TTC549 (cell line): ENCODE measurements around the gene WDR35.
"Not testable (repeated sequence)": the region's sequence is repeated elsewhere in the genome, so short reads cannot be mapped to it uniquely, and the experiment has no call there.

Source experiments
- FAIRE-seq: peaks from 2 replicates; lab custom pipeline; 2012; peaks lifted over from hg19 to GRCh38; lab: Jason Lieb, UNC

The WDR35 gene

GRCh38 chr2:19937004-19937403 lies 52.9 kb downstream of the WDR35 start:
- FAIRE-seq, result no peak

GRCh38 chr2:19936203-19936602 lies 53.7 kb downstream of the WDR35 start:
- no peak for FAIRE-seq

- no peak for FAIRE-seq
Measured at GRCh38 chr2:19933351-19933981, 56.4 kb downstream of the WDR35 start.

DNA sequence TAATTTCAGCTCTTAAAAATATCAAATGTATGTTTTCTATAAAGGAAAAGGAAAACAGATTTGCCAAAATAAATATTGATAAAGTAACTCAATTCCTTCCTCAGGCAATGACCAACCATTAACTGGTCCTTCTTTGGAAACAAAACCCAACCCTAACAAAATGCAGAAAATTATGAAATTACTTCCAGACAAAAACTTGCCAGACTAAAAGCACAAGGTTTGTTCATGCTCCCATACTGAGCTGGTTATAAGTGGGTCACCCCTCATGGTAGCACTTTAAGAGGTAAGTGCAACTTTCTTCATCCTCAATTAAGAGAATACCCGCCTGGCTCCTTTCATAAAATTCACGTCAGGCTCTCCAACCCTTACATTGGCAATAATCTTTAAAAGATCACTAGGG lies 57.0 kb downstream of the WDR35 start:
- FAIRE-seq, result no peak

DNA sequence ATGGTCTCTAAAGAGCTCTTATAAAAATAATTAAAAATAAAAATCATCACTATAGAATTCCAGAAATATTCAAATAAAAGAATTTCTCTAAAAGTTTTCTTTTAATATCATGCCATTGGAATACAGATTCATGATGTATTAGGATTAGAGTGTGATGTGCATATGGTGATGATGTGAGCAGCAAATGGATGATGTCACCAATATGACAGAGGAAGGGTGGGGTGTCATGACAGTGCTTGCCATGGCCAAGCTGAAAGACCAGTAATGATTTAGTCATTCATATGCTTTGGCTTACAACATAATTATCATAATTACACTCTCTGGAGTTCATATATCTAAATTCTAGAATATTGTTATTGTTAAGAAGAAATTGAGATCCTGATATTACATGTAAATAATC lies 60.7 kb downstream of the WDR35 start:
- no peak for FAIRE-seq

DNA sequence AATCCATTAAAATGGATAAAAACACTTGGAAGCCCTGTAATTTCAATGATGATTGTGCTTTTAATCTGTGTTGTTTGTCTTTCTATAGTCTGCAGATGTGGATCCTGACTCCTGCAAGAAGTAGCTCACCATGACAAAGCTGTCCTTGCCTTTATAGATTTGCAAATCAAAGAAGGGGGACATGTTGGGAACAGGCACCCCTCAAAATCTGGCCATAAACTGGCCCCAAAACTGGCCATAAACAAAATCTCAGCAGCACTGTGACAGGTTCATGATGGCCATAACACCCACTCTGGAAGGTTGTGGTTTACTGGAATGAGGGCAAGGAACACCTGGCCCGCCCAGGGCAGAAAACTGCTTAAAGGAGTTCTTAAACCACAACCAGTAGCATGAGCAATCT lies 62.1 kb downstream of the WDR35 start:
- FAIRE-seq, result not testable (repeated sequence)

- not testable (repeated sequence) for FAIRE-seq
Measured at GRCh38 chr2:19924526-19924925, 65.4 kb downstream of the WDR35 start.

DNA sequence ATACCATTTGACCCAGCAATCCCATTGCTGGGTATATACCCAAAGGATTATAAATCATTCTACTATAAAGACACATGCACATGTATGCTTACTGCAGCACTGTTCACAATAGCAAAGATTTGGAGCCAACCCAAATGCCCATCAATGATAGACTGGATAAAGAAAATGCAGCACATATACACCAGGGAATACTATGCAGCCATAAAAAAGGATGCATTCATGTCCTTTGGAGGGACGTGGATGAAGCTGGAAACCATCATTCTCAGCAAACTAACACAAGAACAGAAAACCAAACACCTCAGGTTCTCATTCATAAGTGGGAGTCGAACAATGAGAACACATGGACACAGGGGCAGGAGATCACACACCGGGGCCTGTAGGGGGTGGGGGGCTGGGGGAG lies 67.7 kb downstream of the WDR35 start:
- FAIRE-seq, result not testable (repeated sequence)

- no peak for FAIRE-seq
Measured at GRCh38 chr2:19916385-19916950, 73.4 kb downstream of the WDR35 start.

GRCh38 chr2:19914266-19914975 lies 75.5 kb downstream of the WDR35 start:
- no peak for FAIRE-seq

GRCh38 chr2:19911808-19912509 lies 77.9 kb downstream of the WDR35 start:
- no peak for FAIRE-seq

DNA sequence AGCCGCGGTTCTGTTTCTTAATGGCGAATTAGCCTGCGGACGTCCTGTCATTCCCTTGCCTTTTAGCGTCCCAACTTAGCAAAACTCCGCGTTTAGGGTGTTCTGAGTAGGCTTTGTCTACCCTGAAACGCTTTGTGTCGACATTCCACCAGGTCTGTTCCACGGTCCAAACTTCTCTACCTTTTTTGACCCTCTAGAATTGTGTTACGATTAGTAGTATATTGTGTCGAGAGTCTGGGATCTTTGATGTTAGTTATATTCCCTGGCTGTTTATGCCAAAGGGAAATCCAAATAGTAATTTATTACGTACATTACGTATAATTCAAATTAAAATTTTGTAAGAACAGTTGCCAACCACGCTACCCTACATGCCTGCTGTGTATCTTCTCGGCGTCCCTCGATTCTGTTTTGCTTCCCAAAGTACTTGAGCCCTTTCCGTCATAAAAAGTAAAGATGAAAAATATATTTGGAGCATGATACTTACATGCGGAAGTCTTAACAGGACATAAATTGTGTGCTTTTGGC lies 87.6 kb downstream of the WDR35 start:
- FAIRE-seq, result no peak

GRCh38 chr2:19901442-19902215 lies 88.3 kb downstream of the WDR35 start, which contains the start of gene TTC32:
TSS of gene TTC32 (minus strand) at chr2:19901983. CDS start at chr2:19901854, 129 bp downstream.
- FAIRE-seq, result no peak

GRCh38 chr2:19900931-19901441 lies 88.9 kb downstream of the WDR35 start:
- FAIRE-seq, result no peak

- no peak for FAIRE-seq
Measured at GRCh38 chr2:19899985-19900930, 89.6 kb downstream of the WDR35 start.

- FAIRE-seq, result no peak
Measured at GRCh38 chr2:19898592-19899329, 91.1 kb downstream of the WDR35 start.

DNA sequence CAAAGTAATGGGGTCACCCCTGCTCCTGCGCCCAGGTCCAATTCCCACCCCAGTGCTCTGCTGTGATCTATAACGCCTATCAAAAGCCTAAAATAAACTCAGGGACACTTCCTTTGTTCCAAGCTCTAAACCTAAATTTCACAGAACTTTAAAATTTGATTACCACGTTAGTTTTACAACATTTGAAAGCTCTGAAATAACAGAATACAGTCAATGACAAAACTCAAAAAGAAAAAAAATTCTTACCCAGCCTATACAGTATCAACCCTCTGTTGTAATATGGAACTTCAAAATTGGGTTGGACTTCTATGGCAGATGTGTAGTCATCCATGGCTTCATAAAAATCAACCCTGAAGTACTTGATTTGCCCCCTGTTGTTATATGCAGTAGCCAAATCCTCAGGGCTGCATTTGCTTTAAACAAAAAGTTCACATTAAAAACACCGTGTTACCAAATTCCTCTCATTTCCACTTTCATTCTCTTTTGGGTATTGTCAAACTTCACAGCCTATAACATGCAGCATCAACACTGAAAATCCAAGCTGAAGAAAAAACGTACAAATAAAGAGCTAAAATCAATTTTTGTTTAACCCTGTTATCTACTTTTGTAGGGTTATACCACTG lies 92.2 kb downstream of the WDR35 start:
- FAIRE-seq, result no peak

DNA sequence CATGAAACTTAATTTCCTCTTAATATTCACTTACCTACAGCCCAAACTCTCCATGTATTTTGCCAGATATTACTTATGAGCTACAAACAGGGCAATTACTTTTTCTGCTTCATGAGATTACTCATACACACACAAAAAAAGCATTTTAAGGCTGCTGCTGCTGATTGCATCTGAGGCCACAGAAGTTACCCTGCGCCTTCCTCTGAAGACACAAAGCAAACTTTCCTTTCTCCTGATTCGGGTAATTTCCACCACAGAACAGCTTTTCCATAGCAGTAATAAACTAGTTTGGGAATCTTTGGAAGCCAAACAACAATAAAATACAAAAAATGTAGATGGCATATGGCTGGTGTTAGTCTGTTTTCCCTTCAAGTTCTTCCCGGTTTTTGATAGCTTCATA lies 94.4 kb downstream of the WDR35 start:
- no peak for FAIRE-seq

DNA sequence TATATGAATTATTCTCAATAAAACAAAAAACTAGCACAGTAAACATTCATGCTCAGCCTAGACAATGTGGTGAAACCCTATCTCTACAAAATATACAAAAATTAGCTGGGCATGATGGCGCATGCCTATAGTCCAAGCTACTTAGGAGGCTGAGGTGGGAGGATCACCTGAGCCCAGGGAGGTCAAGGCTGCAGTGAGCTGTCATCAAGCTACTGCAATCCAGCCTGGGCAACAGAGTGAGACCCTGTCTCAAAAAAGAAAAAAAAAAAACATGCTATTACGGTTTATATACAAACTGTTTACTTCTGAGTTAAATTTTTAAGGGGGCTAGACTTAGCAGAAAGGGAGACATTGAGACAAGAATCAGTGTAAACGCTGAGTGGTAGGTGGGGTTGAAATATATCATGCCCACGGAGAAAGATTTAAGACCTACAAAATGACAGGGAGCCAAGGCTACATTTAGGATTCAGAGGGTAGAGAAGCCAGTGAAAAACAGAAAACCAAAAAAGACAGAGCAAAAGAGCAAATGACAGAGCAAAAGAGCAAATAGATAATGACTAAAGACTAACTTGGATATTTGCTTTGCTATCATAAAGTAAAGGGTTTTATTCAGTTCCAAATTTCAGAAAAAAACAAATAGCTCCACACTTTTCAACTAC lies 95.6 kb downstream of the WDR35 start:
- no peak for FAIRE-seq
